ENCODE results near the gene CLHC1. TPM values are rescaled to one million over a fixed set of nuclear protein-coding genes. Genes with fewer than 3 reads are reported as not detected.
"Not testable (repeated sequence)": the region's sequence is repeated elsewhere in the genome, so short reads cannot be mapped to it uniquely, and the experiment has no call there.

The CLHC1 gene
- total RNA-seq, 4 donors from 2014 or later, result 2.3 to 12.5 (median 9.3) TPM

- WGBS, 2 donors, result 78 to 87% methylated on average over 5 of the region's 5 CpGs
- TF ChIP-seq CTCF (IDR thresholded peaks at IDR 0.05) (no peak), POLR2A (IDR thresholded peaks at IDR 0.05) (no peak)
These were observed 13.3 kb upstream of the CLHC1 start for GRCh38 chr2:55245411-55245810.

GRCh38 chr2:55242617-55243016, 10.5 kb upstream of the CLHC1 start:
- H3K4me1 ChIP-seq, result no peaks in the 10 kb centered on the region
- no peak overlapping the region for H3K4me3 ChIP-seq
- intact Hi-C loops (cut with DNase I), result no loop called here
- TF ChIP-seq CTCF (IDR thresholded peaks at IDR 0.05), result no peak
- TF ChIP-seq POLR2A (IDR thresholded peaks at IDR 0.05), result no peak
- DNase-seq, result no peak
- WGBS, 2 donors, result 62 to 65% methylated on average over 1 of the region's 1 CpG
- no peak overlapping the region for H3K27ac ChIP-seq
- H3K36me3 ChIP-seq, result peaks cover 0 to 99% (median 4%) of the 10 kb centered on the region in 3 donors
- no peaks in the 10 kb centered on the region for H3K27me3 ChIP-seq
- no peaks in the 10 kb centered on the region for H3K9me3 ChIP-seq

More at GRCh38 chr2:55245411-55245810, 13.3 kb upstream of the CLHC1 start:
- Histone ChIP-seq H3K27me3 (no peaks in the 10 kb centered on the region), H3K9me3 (no peaks in the 10 kb centered on the region), H3K27ac (no peak overlapping the region), H3K4me1 (no peaks in the 10 kb centered on the region), H3K4me3 (no peak overlapping the region), H3K36me3 (peaks cover 0 to 99% (median 12%) of the 10 kb centered on the region in 3 donors)
- intact Hi-C loops (cut with DNase I), result no loop called here
- DNase-seq, result no peak

GRCh38 chr2:55241582-55241981, 9.5 kb upstream of the CLHC1 start:
- intact Hi-C loops (cut with DNase I); H3K9me3 ChIP-seq: not testable (repeated sequence)

GRCh38 chr2:55239656-55240222, 7.6 kb upstream of the CLHC1 start:
- no peak for DNase-seq
- Histone ChIP-seq H3K36me3 (peaks cover 0 to 99% (median 15%) of the 10 kb centered on the region in 3 donors), H3K27ac (no peak overlapping the region), H3K9me3 (no peaks in the 10 kb centered on the region), H3K27me3 (no peaks in the 10 kb centered on the region), H3K4me1 (peaks cover 0 to 11% (median 4%) of the 10 kb centered on the region in 3 donors), H3K4me3 (no peak overlapping the region)
- intact Hi-C loops (cut with DNase I), result no loop called here
- TF ChIP-seq CTCF (IDR thresholded peaks at IDR 0.05), result no peak
- TF ChIP-seq POLR2A (IDR thresholded peaks at IDR 0.05), result no peak
- WGBS, 2 donors, result 48 to 55% methylated on average over 4 of the region's 4 CpGs

More at GRCh38 chr2:55241582-55241981, 9.5 kb upstream of the CLHC1 start:
- not testable (repeated sequence) for H3K4me3 ChIP-seq, H3K27me3 ChIP-seq, H3K27ac ChIP-seq, H3K4me1 ChIP-seq, DNase-seq
- 91 to 95% methylated on average over 4 to 8 of the region's 8 CpGs for WGBS, 2 donors
- peaks cover 0 to 98% (median 4%) of the 10 kb centered on the region in 3 donors for H3K36me3 ChIP-seq

- 72 to 94% methylated on average over 2 of the region's 2 CpGs for WGBS, 2 donors
- Histone ChIP-seq H3K27me3 (no peaks in the 10 kb centered on the region), H3K36me3 (peaks cover 0 to 86% (median 11%) of the 10 kb centered on the region in 3 donors), H3K4me1 (peaks cover 10 to 26% (median 18%) of the 10 kb centered on the region in 3 donors), H3K9me3 (no peaks in the 10 kb centered on the region), H3K27ac (no peak overlapping the region), H3K4me3 (no peak overlapping the region)
- intact Hi-C loops (cut with DNase I), result no loop called here
- TF ChIP-seq POLR2A (IDR thresholded peaks at IDR 0.05) (no peak), CTCF (IDR thresholded peaks at IDR 0.05) (no peak)
- DNase-seq, result no peak
These were observed 5.0 kb upstream of the CLHC1 start for GRCh38 chr2:55236992-55237543.
